ENCODE results near the gene FAM81A. TPM values are rescaled to one million over a fixed set of nuclear protein-coding genes. Genes with fewer than 3 reads are reported as not detected.

Gene FAM81A
- total RNA-seq, 2 donors from 2014 or later = 0.14 to 0.71 TPM

- H3K36me3 ChIP-seq = no peaks in the 10 kb centered on the region
- no peaks in the 10 kb centered on the region for H3K9me3 ChIP-seq
- no peaks in the 10 kb centered on the region for H3K27me3 ChIP-seq (replicated peaks; ENCODE audit: insufficient read depth)
- ATAC-seq (ENCODE audit: insufficient number of reproducible peaks, low FRiP score, low read depth) (no peak), DNase-seq (ENCODE audit: low spot score) (no peak)
- H3K4me3 ChIP-seq = no peak overlapping the region
- H3K27ac ChIP-seq = no peak overlapping the region
- TF ChIP-seq CTCF (IDR thresholded peaks at IDR 0.05) = no peak
- no peaks in the 10 kb centered on the region for H3K4me1 ChIP-seq (ENCODE audit: control insufficient read depth in 1 of 2, low read depth in 2 of 2)
These were observed 36.0 kb upstream of the FAM81A start for GRCh38 chr15:59401824-59402569.

GRCh38 chr15:59405079-59405478, 32.9 kb upstream of the FAM81A start:
- DNase-seq (ENCODE audit: low spot score) (no peak), ATAC-seq (ENCODE audit: insufficient number of reproducible peaks, low FRiP score, low read depth) (no peak)
- H3K9me3 ChIP-seq = no peaks in the 10 kb centered on the region
- no peak overlapping the region for H3K27ac ChIP-seq
- no peak overlapping the region for H3K4me3 ChIP-seq
- no peak for TF ChIP-seq CTCF (IDR thresholded peaks at IDR 0.05)
- H3K27me3 ChIP-seq (replicated peaks; ENCODE audit: insufficient read depth) = no peaks in the 10 kb centered on the region
- H3K36me3 ChIP-seq = no peaks in the 10 kb centered on the region
- no peaks in the 10 kb centered on the region for H3K4me1 ChIP-seq (ENCODE audit: control insufficient read depth in 1 of 2, low read depth in 2 of 2)

GRCh38 chr15:59406446-59406845, 31.5 kb upstream of the FAM81A start:
- Histone ChIP-seq H3K36me3 (no peaks in the 10 kb centered on the region), H3K27me3 (replicated peaks; ENCODE audit: insufficient read depth) (no peaks in the 10 kb centered on the region), H3K4me3 (no peak overlapping the region), H3K4me1 (ENCODE audit: control insufficient read depth in 1 of 2, low read depth in 2 of 2) (no peaks in the 10 kb centered on the region), H3K27ac (no peak overlapping the region), H3K9me3 (no peaks in the 10 kb centered on the region)
- DNase-seq (ENCODE audit: low spot score) (no peak), ATAC-seq (ENCODE audit: insufficient number of reproducible peaks, low FRiP score, low read depth) (no peak)
- no peak for TF ChIP-seq CTCF (IDR thresholded peaks at IDR 0.05)

- Histone ChIP-seq H3K27ac (no peak overlapping the region), H3K4me3 (no peak overlapping the region), H3K4me1 (ENCODE audit: control insufficient read depth in 1 of 2, low read depth in 2 of 2) (no peaks in the 10 kb centered on the region), H3K36me3 (no peaks in the 10 kb centered on the region), H3K9me3 (no peaks in the 10 kb centered on the region), H3K27me3 (replicated peaks; ENCODE audit: insufficient read depth) (no peaks in the 10 kb centered on the region)
- TF ChIP-seq CTCF (IDR thresholded peaks at IDR 0.05) = no peak
- DNase-seq (ENCODE audit: low spot score) (no peak), ATAC-seq (ENCODE audit: insufficient number of reproducible peaks, low FRiP score, low read depth) (no peak)
These were observed 30.0 kb upstream of the FAM81A start for GRCh38 chr15:59407946-59408345.

- ATAC-seq (ENCODE audit: insufficient number of reproducible peaks, low FRiP score, low read depth) = no peak
- H3K4me3 ChIP-seq = no peak overlapping the region
- TF ChIP-seq CTCF (IDR thresholded peaks at IDR 0.05) = no peak
These were observed 27.5 kb upstream of the FAM81A start for GRCh38 chr15:59410391-59410896.

More at GRCh38 chr15:59410391-59410896, 27.5 kb upstream of the FAM81A start:
- Histone ChIP-seq H3K4me1 (ENCODE audit: control insufficient read depth in 1 of 2, low read depth in 2 of 2) (no peaks in the 10 kb centered on the region), H3K27ac (no peak overlapping the region), H3K36me3 (no peaks in the 10 kb centered on the region), H3K27me3 (replicated peaks; ENCODE audit: insufficient read depth) (no peaks in the 10 kb centered on the region), H3K9me3 (no peaks in the 10 kb centered on the region)
- DNase-seq (ENCODE audit: low spot score) = no peak
